OCI-LY1 (cell line): ENCODE data around the gene MCF2L.

Source experiments
- EZH2 ChIP-seq: fragments of 200-600 bp; sonication (generic), shearing (Covaris generic); IDR thresholded peaks from 2 replicates; pipeline ENCODE4 v1.8.0; 2017; ENCODE audit warnings: borderline replicate concordance, mixed run types, mild to moderate bottlenecking, antibody characterized with exemption, low read length, moderate library complexity, mixed read lengths
- TF ChIP-seq, protein P1 (sequence below): fragments of 200-600 bp; sonication (generic), shearing (Covaris generic); IDR thresholded peaks from 2 replicates; pipeline ENCODE4 v1.5.1; 2017; ENCODE audit warnings: mild to moderate bottlenecking, antibody characterized with exemption, low read length, moderate library complexity, mixed read lengths

DNA sequence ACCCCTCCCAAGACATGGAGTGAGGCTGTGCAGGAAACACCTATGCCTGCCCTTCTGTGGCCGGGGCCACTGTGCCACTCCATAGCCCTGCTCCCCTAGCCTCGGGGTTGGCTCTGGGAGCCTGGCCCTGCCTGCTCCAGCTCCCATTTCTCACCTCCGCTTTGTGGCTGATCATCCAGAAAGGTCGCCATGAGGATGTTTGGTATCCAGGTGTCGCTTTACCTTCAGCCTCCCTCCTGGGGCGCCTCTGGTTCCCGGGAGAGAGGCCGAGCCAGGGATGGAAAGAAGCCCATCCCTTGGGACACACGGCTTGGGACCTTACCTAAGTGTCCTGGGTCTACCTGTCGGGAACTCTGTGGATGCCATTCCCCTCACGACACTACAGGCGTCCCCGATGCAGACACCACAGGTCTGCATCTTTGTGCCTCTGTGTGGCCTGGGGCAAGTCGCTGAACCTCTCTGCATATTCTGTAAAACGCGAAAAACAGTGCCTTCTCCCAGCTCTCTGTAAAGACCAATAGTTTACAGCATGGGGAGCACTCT lies 3.4 kb upstream of the MCF2L start:
- TF ChIP-seq, protein P1, sequence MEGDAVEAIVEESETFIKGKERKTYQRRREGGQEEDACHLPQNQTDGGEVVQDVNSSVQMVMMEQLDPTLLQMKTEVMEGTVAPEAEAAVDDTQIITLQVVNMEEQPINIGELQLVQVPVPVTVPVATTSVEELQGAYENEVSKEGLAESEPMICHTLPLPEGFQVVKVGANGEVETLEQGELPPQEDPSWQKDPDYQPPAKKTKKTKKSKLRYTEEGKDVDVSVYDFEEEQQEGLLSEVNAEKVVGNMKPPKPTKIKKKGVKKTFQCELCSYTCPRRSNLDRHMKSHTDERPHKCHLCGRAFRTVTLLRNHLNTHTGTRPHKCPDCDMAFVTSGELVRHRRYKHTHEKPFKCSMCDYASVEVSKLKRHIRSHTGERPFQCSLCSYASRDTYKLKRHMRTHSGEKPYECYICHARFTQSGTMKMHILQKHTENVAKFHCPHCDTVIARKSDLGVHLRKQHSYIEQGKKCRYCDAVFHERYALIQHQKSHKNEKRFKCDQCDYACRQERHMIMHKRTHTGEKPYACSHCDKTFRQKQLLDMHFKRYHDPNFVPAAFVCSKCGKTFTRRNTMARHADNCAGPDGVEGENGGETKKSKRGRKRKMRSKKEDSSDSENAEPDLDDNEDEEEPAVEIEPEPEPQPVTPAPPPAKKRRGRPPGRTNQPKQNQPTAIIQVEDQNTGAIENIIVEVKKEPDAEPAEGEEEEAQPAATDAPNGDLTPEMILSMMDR = no peak
- TF ChIP-seq EZH2 = no peak
